GM18511 (cell line): ENCODE measurements around the gene AP1S1.
"Not testable (repeated sequence)": the region's sequence is repeated elsewhere in the genome, so short reads cannot be mapped to it uniquely, and the experiment has no call there.

Source experiments
- ATAC-seq: cut with Tn5 transposase; IDR thresholded peaks from one replicate; pipeline ENCODE4 v1.9.1; 2021; ENCODE audit warnings: mild to moderate bottlenecking, moderate library complexity; ENCODE audit not compliant: unreplicated experiment

Gene AP1S1

DNA sequence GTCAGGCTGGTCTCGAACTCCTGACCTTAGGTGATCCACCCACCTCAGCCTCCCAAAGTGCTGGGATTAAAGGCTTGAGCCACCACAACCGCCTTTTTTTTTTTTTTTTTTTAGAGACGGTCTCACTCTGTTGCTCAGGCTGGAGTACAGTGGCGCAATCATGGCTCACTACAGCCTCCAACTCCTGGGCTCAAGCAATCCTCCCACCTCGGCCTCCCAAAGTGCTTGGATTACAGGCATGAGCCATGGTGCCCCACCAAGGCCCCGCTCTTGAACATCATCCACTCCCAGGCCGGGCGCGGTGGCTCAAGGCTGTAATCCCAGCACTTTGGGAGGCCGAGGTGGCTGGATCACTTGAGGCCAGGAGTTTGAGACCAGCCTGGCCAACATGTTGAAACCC lies 45.2 kb downstream of the AP1S1 start:
- ATAC-seq, result not testable (repeated sequence)

DNA sequence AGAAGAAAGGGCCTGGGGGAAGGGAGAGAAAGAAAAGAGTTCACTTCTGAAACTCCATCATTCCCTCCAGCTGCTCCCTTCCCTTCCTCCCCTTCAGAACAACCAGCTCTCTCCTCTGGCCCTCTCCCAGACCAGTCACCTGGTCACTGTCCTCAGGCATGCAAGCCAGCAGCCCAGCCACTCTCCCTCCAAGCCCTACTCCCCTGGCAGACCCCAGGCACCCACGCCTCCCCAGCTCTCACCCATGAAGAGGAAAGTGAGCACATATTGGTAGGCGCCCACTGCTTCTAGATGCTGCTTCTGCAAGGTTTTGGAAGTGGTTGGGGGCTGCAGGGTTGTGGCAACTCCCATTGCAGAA lies 46.2 kb downstream of the AP1S1 start:
- no peak for ATAC-seq

DNA sequence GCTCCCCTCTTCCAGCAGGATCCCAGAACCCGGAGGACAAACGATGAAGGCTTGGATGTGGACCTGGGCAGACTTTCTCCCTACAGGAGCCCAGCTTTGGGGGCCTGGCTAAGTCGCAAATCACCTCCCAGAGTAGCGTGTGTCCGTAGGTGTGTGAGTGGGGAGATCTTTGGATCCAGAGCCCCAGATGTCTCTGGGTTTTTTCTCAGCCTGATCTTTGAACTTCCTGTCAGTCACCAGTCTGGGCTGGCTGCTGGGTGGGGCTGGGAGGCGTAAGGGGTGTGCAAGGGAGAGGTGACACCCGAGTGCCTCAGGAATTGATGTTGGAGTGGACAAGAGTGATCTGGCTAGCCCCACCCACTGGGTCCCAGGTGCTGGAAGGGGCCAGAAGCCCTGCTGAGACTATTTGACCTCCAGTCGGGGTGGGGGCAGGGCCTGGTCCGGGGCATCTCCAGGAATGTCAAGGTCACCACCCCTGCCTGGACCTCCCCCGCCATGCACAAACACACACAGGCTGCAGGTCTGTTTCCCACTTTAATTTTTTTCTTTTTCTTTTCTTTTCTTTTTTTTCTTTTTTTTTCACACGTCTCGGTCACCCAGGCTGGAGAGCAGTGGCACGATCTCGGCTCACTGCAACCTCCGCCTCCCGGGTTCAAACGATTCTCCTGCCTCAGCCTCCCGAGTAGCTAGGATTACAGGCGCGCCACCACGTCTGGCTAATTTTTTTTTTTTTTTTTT lies 46.8 kb downstream of the AP1S1 start, which contains the start of gene MOGAT3:
TSS of gene MOGAT3 (minus strand) at position 175 of the 738 bp plus-strand sequence. CDS start 182 bp downstream, outside the sequence.
- ATAC-seq, result no peak

DNA sequence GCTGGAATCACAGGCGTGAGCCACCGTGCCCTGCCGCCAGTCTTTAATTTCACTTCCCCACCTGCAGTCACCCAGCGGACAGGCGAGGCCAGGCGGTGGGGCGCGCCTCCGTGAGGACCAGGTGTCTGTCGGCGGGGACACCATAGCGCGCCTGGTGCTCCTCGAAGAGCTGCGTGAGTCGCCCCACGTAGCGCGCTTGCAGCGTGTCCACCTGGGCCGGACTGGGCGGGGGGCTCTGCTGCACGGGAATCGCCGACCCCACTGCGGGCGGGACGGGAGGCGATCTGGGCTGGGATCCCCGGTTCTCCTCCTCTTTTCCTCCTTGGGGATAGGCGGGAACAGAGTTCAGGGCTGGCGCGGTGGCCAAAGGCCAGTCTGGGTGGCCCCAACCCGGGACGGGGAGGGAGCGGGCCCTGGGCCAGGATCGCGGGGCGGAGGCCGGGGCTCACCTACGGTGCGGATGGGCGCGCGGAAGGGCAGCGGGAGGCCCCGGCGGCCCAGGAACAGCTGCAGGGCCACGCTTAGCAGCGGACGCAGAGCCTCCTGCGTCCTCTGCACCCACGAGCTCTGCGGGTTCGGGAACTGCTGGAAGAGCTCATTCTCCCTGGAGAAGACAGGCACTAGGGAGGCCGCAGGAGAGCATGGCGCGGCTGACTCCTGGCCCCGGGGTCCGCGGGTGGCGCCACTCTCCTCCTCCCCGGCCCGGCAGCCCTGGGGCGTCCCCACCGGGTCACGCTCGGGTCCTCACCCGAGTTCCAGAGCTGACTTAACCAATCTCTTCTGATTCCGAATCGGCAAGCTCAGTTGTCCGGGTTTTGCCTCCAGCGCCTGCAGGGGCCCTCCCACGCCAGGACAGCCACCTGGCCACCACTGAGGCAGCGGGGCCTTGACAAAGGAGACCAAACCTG lies 47.7 kb downstream of the AP1S1 start:
- ATAC-seq, result no peak

DNA sequence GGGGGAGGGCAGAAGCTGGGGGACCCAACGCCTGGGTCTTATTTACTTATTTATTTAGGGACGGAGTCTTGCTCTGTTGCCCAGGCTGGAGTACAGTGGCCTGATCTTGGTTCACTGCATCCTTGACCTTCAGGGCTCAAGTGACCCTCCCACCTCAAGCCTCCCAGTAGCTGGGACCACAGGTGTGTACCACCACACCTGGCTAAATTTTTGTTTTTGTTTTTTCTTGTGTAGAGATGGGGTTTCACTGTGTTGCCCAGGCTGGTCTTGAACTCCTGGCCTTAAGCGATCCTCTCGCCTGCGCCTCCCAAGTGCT lies 48.3 kb downstream of the AP1S1 start:
- no peak for ATAC-seq

DNA sequence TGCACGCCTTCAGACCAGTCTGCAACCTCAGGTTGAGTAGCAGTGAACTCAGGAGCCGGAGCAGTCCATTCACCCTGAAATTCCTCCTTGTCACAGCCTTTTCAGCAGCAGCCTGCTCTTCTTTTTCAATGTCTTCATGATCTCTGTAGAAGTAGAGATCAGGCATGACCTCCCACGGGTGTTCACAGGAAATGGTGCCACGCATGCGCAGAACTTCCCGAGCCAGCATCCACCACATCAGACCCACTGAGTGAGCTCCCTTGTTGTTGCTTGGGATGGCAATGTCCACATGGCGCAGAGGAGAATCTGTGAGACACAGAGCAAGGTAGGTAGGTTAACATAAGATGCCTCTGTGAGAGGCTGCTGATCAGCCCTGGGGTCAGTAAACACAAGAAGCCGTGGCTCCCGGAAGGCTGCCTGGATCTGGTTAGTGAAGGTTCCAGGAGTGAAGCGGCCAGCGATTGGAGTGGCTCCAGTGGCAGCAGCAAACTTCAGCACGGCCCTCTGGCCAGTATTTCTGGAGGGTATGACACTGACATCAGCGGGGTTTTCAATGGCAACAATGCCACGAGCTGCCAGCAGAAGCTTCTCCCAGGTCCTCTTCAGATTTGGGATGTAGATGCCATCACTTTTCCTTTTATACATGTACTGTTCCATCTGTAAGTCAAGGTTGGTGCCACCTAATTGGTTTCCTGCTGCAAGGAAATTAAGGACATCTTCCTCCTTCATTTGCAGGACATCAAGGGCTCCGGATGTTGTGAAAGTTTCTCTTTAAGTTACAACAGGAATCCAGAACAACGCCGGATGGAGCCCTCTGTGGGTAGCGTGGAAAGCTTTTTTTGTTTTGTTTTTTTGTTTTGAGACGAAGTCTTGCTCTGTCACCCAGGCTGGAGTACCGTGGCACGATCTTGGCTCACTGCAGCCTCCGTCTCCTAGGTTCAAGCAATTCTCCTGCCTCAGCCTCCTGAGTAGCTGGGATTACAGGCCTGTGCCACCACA lies 49.8 kb downstream of the AP1S1 start:
- not testable (repeated sequence) for ATAC-seq

DNA sequence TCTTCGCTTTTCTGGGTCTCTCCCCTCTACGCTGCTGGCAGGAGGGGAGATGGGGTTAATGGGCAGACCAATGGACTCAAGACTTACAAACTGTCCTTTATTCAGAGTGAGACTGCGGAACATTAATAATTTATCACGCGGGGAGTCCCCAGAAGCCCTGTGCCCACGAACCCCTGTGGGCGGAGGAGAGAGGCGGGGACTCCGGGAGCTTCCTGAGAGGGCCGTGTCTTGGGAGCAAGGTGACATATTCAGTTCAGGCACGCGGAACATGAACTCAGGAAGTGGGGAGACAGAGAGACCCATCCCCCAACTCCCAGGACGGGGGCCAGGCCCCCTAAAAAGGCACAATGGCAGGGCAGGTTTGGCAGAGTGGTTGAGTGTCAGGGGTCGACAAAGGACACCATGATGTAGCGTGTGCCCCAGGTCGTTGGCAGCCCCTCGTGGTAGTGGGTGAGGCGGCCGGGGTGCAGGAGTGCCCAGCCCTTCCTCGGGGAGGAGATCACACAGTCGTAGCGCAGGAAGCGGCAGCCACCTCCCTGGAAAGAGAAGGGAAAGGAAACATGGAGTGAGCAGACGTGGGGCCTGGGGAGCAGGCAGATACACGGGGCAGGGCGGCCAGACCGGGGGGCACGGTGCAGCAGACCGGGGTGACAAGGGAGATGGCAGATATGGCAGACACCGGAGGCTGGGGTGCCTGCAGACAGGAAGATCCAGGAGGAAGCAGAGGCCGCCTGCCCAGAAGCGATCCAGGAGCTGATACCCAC lies 51.8 kb downstream of the AP1S1 start:
- ATAC-seq, result no peak

DNA sequence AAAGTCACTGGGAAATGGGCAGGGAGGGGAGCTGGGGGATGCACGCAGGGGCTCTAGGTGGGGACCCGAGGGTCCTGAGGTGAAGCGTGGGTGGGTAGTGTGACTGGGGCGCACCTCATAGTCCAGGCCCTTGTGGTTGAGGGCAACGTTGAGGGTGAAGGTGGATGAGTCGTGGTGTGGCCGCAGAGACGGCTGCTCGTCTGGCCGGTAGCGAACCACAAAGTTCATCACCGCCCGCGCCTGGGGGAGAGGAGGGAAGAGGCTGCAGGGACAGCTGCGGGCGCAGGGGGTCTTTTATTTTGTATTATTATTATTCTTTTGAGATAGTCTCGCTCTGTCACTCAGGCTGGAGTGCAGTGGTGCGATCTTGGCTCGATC lies 52.4 kb downstream of the AP1S1 start:
- no peak for ATAC-seq

DNA sequence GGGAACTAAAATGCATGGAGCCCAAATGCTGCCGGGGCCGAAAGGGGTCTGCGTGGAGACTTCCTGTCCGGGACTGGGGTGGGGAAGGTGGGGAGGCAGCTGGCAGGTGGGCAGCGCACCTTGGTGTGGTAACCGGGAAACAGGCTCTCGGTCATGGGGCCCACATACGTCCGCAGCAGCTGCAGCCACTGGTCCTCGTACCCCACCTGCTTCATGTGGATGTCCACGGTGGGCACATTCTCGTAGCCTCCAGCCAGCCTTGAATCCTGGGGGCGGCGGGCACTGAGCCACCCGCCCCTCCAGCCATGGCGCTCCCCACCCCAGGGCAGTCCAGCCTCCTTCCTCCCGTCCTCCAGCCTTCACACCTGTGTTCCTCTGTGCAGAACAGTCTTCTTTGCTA lies 53.2 kb downstream of the AP1S1 start:
- no peak for ATAC-seq

DNA sequence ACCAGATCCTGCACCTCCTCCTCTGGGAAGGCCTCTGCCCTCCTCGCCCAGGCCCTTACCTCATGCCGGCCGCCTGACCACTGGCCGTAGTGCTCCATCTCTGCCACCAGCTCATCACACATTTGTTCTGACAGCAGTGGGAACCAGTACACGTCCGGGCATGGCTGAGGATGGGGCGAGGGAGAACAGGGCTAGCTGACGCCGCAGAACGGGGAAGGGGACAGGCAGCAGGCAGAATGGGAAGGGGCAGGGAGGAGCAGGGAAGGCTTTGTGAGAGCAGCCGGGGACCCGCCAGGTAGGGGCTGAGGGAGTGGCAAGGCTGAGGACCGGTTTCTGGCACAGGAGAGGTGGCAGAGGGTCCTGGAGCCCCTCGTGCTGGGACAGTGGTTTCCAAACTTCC lies 54.5 kb downstream of the AP1S1 start:
- ATAC-seq, result no peak

DNA sequence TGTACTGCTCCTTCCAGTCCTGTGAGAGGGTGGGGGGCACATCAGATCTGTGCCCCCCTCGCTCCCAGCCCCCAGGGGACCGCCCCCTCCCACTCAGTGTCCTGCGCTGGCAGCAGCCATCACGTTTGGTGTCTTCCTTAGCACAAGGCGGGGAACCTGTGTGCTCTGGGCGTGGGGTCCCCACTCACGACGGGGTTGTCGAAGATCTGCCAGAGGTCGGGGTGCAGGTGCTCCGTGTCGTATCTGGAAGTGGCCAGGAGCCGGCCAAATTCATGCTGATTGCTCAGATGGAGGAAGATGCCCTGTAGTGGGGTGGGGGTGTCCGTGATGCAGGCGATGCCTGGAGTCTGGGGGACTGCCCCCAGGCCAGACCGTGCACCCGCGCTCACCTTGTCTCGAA lies 55.9 kb downstream of the AP1S1 start:
- ATAC-seq, result no peak
